Cortex of kidney (tissue), 1 donor: ENCODE measurements around the gene FHOD3.
"Not testable (repeated sequence)": the region's sequence is repeated elsewhere in the genome, so short reads cannot be mapped to it uniquely, and the experiment has no call there.

ENCODE experiments used
- DNase-seq: peaks from one replicate; lab custom pipeline; 2025; lab: John Stamatoyannopoulos, UW

The FHOD3 gene

GRCh38 chr18:36551274-36551673, 253.8 kb downstream of the FHOD3 start:
- not testable (repeated sequence) for DNase-seq

- no peak for DNase-seq
Observed at GRCh38 chr18:36558234-36558633, 260.7 kb downstream of the FHOD3 start.

GRCh38 chr18:36559149-36559857, 261.8 kb downstream of the FHOD3 start:
- no peak for DNase-seq

- no peak for DNase-seq
Observed at GRCh38 chr18:36560187-36560586, 262.7 kb downstream of the FHOD3 start.

GRCh38 chr18:36561046-36561445, 263.5 kb downstream of the FHOD3 start:
- no peak for DNase-seq

GRCh38 chr18:36564841-36565240, 267.3 kb downstream of the FHOD3 start:
- no peak for DNase-seq

- DNase-seq = no peak
Observed at GRCh38 chr18:36567800-36568199, 270.3 kb downstream of the FHOD3 start.

- no peak for DNase-seq
Observed at GRCh38 chr18:36568487-36568886, 271.0 kb downstream of the FHOD3 start.

- DNase-seq = no peak
Observed at GRCh38 chr18:36572135-36572856, 274.8 kb downstream of the FHOD3 start.

- no peak for DNase-seq
Observed at GRCh38 chr18:36576339-36576738, 278.8 kb downstream of the FHOD3 start.

- DNase-seq = no peak
Observed at GRCh38 chr18:36578871-36579710, 281.6 kb downstream of the FHOD3 start.

- no peak for DNase-seq
Observed at GRCh38 chr18:36580266-36580665, 282.8 kb downstream of the FHOD3 start.

GRCh38 chr18:36580874-36581750, 283.6 kb downstream of the FHOD3 start:
- DNase-seq = no peak

- DNase-seq = no peak
Observed at GRCh38 chr18:36582988-36583745, 285.7 kb downstream of the FHOD3 start.

- no peak for DNase-seq
Observed at GRCh38 chr18:36589857-36590543, 292.5 kb downstream of the FHOD3 start.

GRCh38 chr18:36590621-36591580, 293.4 kb downstream of the FHOD3 start:
- DNase-seq = no peak

GRCh38 chr18:36592282-36592681, 294.8 kb downstream of the FHOD3 start:
- no peak for DNase-seq

GRCh38 chr18:36593001-36593400, 295.5 kb downstream of the FHOD3 start:
- DNase-seq = no peak

GRCh38 chr18:36593641-36594040, 296.1 kb downstream of the FHOD3 start:
- DNase-seq = no peak
